Progenitor cell of endocrine pancreas (in vitro differentiated cells): Measurements from ENCODE around the gene FAM78A. TPM values are rescaled to one million over a fixed set of nuclear protein-coding genes. Genes with fewer than 3 reads are reported as not detected.

Experiments
- DNase-seq: peaks from one replicate; pipeline ENCODE4 v3.0.0; 2021; ENCODE audit warnings: low spot score; ENCODE audit not compliant: unreplicated experiment
- H3K27ac Mint-ChIP-seq: 2 replicates; pipeline ENCODE4 v1.8.0; 2021; ENCODE audit warnings: mild to moderate bottlenecking, moderate library complexity, mixed read lengths
- H3K27me3 Mint-ChIP-seq: 2 replicates; pipeline ENCODE4 v1.8.0; 2021; ENCODE audit warnings: mixed read lengths
- H3K36me3 Mint-ChIP-seq: 2 replicates; pipeline ENCODE4 v1.8.0; 2022; ENCODE audit warnings: mixed read lengths; ENCODE audit not compliant: insufficient read depth
- H3K4me1 Mint-ChIP-seq: 2 replicates; pipeline ENCODE4 v1.8.0; 2021; ENCODE audit warnings: low read depth, mixed read lengths
- H3K4me3 Mint-ChIP-seq: 2 replicates; pipeline ENCODE4 v1.8.0; 2021; ENCODE audit warnings: low read depth, mild to moderate bottlenecking, moderate library complexity, mixed read lengths
- H3K9me3 Mint-ChIP-seq: 2 replicates; pipeline ENCODE4 v1.8.0; 2021; ENCODE audit warnings: low read depth, mixed read lengths
- CTCF ChIP-seq: fragments of 200-600 bp; sonication (generic); IDR thresholded peaks from one replicate; pipeline ENCODE4 v1.5.0; 2021; ENCODE audit warnings: antibody characterized with exemption, mild to moderate bottlenecking; ENCODE audit not compliant: unreplicated experiment
- total RNA-seq: library from RNA; stranded (reverse); gene quantifications from 2 replicates; pipeline ENCODE4 v1.2.1, GENCODE V29; 2021

FAM78A gene
- total RNA-seq, 1 donor from 2014 or later: 2.0 TPM

GRCh38 chr9:131227959-131228460 lies 48.3 kb downstream of the FAM78A start:
- no peak overlapping the region for H3K4me3 Mint-ChIP-seq
- no peak overlapping the region for H3K27ac Mint-ChIP-seq
- peaks cover 14% of the 10 kb centered on the region for H3K36me3 Mint-ChIP-seq
- no peaks in the 10 kb centered on the region for H3K27me3 Mint-ChIP-seq
- DNase-seq: no peak
- H3K9me3 Mint-ChIP-seq: no peaks in the 10 kb centered on the region
- peaks cover 6% of the 10 kb centered on the region for H3K4me1 Mint-ChIP-seq
- no peak for TF ChIP-seq CTCF

- Mint-ChIP-seq H3K27me3 (no peaks in the 10 kb centered on the region), H3K9me3 (no peaks in the 10 kb centered on the region), H3K36me3 (peaks cover 14% of the 10 kb centered on the region), H3K4me1 (peaks cover 6% of the 10 kb centered on the region), H3K27ac (no peak overlapping the region), H3K4me3 (no peak overlapping the region)
- no peak for DNase-seq
- no peak for TF ChIP-seq CTCF
Measured at GRCh38 chr9:131227112-131227958, 49.0 kb downstream of the FAM78A start.

GRCh38 chr9:131226226-131226625 lies 50.1 kb downstream of the FAM78A start:
- peaks cover 11% of the 10 kb centered on the region for H3K36me3 Mint-ChIP-seq
- H3K4me1 Mint-ChIP-seq: peaks cover 6% of the 10 kb centered on the region
- no peaks in the 10 kb centered on the region for H3K9me3 Mint-ChIP-seq
- no peak overlapping the region for H3K27ac Mint-ChIP-seq
- no peaks in the 10 kb centered on the region for H3K27me3 Mint-ChIP-seq
- no peak overlapping the region for H3K4me3 Mint-ChIP-seq
- DNase-seq: no peak
- no peak for TF ChIP-seq CTCF

- TF ChIP-seq CTCF: no peak
- no peak for DNase-seq
- no peak overlapping the region for H3K27ac Mint-ChIP-seq
- H3K9me3 Mint-ChIP-seq: no peaks in the 10 kb centered on the region
- peaks cover 6% of the 10 kb centered on the region for H3K36me3 Mint-ChIP-seq
- H3K4me1 Mint-ChIP-seq: no peaks in the 10 kb centered on the region
- no peak overlapping the region for H3K4me3 Mint-ChIP-seq
- H3K27me3 Mint-ChIP-seq: no peaks in the 10 kb centered on the region
Measured at GRCh38 chr9:131222460-131222859, 53.9 kb downstream of the FAM78A start.

- no peaks in the 10 kb centered on the region for H3K4me1 Mint-ChIP-seq
- no peak overlapping the region for H3K27ac Mint-ChIP-seq
- H3K27me3 Mint-ChIP-seq: no peaks in the 10 kb centered on the region
- no peak for TF ChIP-seq CTCF
- no peak for DNase-seq
- no peaks in the 10 kb centered on the region for H3K9me3 Mint-ChIP-seq
- peaks cover 9% of the 10 kb centered on the region for H3K36me3 Mint-ChIP-seq
- no peak overlapping the region for H3K4me3 Mint-ChIP-seq
Measured at GRCh38 chr9:131220485-131220884, 55.8 kb downstream of the FAM78A start.
